ENCODE results near the gene IVD.

IVD gene

DNA sequence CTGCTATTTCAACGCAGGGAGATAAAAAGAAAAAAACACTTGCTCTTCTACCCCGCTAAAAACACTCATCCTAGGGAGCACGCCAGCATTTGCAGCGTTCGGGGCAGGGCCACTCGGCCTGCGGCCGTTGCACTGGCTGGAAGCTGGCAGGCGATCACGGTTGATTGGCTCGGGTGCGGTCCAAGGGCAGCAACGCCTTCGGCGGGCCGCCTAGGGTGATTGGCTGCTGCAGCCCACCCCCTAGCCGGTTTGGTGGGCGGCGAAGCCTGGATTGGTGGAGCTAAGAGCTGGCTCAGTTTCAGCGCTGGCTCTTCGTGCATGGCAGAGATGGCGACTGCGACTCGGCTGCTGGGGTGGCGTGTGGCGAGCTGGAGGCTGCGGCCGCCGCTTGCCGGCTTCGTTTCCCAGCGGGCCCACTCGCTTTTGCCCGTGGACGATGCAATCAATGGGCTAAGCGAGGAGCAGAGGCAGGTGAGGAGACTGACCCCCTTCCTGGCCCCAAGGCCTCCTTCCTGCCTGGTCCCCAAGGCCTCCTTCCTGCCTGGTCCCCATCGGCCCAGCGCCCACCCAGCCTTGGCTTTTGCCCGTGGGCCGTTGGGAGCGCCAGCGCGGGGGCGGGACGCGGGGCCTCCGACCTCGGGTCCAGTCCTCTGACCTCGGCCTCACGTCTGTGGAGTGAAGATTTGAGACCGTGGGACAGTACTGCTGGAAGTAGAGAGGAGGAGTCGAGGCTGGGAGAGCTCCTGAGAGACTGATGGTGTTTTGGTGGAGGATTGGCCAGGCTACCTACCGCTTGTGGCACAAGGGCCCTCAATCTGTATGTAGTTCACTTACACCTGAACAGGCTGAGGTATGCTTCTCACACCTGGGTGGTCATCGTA is at the start of gene IVD:
Gene IVD (plus strand): TSS at position 295 of the 881 bp plus-strand sequence. CDS start 33 bp downstream, at position 328.
- DNase-seq (ENCODE audit: low read depth in 2 of 2): peak; percentile 76 to 80

DNA sequence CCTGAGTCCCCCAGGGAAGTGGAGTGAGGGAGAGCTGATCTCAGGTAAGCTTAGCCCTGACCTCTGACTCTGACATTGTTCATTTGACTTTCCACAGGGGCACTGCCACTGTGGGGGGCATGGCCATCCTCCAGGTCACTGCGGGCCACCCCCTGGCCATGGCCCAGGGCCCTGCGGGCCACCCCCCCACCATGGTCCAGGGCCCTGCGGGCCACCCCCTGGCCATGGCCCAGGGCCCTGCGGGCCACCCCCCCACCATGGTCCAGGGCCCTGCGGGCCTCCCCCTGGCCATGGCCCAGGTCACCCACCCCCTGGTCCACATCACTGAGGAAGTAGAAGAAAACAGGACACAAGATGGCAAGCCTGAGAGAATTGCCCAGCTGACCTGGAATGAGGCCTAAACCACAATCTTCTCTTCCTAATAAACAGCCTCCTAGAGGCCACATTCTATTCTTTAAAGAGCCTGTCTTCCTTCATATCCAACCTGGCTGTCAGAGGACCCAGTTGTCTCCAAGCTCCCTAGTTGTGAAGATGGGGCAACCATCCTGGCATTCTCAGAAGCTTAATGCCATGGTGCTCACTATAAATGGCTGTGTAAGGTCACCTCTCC is 49.5 kb upstream of the IVD start:
- DNase-seq (ENCODE audit: low read depth in 2 of 2): no peak

- no peak for DNase-seq (ENCODE audit: low read depth in 2 of 2)
These were observed 48.3 kb upstream of the IVD start for GRCh38 chr15:40357246-40357645.

DNA sequence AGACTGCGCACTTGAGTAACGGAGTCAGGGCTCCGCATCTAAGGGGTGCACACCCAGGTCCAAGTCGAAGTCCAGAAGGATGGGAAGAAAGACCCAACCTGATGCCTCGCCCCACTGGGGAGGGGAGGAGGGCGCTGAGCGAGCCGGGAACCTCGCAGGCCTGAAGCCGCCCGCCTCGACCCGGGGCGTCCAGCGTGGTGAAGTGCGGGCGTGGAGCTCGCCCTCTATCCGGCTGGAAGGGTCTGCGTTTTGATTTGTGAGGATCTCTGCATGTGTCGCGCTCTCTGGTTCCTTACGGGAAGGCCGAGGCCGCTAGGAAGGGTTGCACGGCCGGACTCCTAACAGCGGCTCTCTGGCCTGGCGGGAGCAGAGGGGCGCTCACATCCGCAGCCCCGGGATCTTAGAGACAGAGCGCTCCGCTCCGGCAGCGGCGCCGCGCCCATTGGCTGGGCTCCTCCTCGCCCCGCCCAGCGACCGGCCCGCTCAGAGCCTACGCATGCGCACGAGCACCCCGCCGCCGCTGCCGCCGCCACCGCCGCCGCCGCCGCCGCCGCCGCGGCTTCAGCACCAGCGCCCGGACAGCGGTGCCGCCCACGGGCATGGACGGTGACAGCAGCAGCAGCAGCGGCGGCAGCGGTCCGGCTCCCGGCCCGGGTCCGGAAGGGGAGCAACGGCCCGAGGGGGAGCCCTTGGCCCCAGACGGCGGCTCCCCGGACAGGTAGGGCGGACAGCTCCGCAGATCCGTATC is 47.7 kb upstream of the IVD start, which contains the start of gene DISP2:
Gene DISP2 (plus strand): TSS at position 497 of the 748 bp plus-strand sequence. CDS start 103 bp downstream, at position 600.
- no peak for DNase-seq (ENCODE audit: low read depth in 2 of 2)

DNA sequence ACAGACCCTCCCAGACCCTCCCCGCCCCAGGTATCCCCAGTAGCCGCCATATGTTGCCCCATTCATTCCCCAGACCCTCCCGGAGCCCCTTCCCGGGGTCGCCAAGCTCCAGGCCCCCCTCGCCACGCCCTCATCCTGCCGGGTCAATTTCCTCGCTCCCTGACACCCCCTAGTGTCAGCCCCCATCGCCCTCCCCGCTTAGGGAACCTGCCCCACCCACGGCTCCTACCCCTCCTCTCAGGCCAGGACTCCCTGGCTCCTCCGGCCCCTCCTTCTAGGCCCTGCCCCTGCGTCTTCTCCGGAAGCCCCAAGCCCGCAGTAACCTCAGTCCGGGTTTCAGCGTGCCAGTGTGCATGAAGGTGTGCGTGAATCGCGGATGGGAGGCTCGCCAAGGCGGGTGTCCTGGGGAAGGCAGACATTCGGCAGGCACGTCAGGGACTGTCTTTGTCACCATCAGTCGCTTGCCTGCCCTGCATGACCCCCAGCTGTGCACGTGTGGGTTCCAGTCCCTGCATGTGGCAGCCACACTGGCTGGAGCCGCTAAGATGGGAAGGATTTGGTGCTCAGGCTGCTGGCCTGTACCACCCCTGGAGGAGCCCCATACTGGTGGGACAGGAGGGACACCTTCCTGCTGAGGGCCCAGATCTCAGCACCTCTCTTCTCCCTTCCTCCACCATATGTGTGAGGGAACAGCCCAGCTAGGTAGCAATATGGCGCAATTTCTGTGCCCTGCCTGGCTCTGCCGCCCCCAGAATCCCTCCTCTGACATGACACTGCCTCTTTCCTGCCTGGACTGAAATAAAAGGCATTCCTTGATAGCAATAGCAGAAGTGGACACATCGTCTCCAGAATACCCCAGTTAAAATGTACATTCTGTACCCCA is 46.9 kb upstream of the IVD start:
- DNase-seq (ENCODE audit: low read depth in 2 of 2): no peak

DNA sequence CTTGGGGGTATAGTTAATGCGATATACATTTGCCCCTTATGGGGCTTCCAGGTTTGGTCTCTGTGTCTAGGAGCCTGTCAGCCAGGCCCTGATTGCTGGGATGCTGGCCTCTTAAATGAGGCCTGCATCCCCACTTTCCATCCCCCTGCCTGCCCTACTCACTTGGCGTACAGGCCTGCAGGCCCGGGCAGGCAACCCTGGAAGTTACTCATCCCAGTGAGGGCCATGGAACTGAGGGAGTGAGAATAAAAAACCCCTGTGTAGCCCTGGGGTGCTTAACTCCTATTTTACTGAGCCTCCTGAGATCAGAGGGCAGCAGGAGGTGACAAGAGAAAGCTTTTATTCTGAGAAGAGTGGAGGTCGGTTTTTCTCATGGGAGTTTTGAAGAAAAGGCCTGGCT is 45.6 kb upstream of the IVD start:
- DNase-seq (ENCODE audit: low read depth in 2 of 2): no peak

DNA sequence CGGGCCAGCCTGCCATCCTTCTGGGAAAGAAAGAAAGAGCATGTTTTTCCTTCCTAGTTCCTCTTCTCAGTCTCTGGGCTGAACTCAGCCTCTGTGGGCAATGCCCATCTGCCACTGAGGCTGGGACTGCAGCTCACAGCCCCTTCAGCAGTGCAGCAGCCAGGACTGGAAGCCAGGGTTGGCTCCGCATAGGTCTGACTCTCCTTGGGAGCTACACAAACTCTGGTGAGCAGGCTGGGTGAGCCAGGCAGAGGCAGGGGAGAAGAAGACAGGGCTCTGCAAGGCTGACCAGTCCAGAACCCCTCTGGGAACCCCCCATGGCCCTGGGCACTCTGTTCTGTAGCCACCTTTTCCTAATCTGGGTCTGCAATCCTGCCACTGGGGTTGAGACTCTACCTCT is 44.0 kb upstream of the IVD start:
- DNase-seq (ENCODE audit: low read depth in 2 of 2): no peak

- no peak for DNase-seq (ENCODE audit: low read depth in 2 of 2)
These were observed 42.0 kb upstream of the IVD start for GRCh38 chr15:40363611-40364010.

DNA sequence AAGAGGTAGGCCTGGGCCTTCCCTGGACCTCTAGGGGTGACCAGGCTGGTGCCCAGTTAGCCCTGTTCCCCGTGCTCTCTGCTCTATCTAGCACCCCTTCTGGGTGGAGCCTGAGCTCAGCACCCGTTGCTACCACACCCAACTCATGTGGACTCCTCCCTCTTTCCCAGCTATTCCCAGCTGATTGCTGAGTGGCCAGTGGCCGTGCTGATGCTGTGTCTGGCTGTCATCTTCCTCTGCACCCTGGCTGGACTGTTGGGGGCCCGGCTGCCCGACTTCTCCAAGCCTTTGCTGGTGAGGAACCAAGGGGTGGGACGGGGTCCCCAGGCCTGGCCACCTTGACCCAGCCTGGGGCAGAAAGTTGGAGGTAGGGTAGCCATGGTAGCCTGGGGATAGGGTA is 41.3 kb upstream of the IVD start:
- no peak for DNase-seq (ENCODE audit: low read depth in 2 of 2)

GRCh38 chr15:40365016-40365415 is 40.6 kb upstream of the IVD start:
- no peak for DNase-seq (ENCODE audit: low read depth in 2 of 2)

- DNase-seq (ENCODE audit: low read depth in 2 of 2): no peak
These were observed 39.8 kb upstream of the IVD start for GRCh38 chr15:40365624-40366456.

DNA sequence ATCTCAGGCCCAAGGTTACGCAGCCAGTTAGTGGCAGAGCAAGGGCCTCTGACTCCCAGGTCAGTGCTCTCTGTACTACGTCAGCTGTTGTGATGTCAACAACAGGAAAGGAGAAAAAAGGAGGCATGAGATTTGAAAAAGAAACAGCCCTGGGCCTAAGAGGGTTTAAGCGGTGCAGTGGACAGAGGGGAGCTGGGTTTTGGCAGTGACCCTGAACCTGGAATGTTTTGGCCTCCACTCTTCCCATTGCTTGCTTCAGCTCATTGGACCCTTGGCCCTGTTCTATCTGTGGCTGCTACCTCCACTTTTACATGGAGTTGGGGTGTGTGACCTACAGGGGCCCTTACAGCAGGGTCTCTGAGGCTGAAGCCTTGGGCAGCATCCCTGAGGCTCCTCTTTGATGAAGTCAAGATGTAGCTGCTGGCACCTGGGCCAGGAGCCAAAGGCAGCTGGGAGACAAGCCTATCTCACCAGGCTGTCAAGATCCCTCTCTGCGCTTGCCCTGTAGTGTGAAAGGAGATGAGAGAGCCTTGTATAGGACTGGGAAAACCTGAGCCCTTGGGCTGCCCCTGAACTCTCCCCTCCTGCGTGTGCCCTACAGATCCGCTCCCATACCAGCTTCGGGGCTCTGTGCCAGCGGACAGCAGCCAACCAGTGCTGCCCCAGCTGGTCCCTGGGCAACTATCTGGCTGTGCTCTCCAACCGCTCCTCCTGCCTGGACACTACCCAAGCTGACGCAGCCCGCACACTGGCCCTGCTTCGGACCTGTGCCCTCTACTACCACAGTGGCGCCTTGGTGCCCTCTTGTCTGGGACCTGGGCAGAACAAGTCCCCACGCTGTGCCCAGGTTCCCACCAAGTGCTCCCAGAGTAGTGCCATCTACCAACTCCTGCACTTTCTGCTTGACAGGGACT is 38.9 kb upstream of the IVD start:
- DNase-seq (ENCODE audit: low read depth in 2 of 2): no peak

DNA sequence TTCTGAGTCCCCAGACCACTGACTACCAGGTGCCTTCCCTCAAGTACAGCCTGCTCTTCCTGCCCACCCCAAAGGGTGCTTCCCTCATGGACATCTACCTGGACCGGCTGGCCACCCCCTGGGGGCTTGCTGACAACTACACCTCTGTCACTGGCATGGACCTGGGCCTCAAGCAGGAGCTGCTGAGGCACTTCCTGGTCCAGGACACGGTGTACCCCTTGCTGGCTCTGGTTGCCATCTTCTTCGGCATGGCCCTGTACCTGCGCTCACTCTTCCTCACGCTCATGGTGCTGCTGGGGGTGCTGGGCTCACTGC is 38.3 kb upstream of the IVD start:
- DNase-seq (ENCODE audit: low read depth in 2 of 2): no peak

- peak in 1 of 2 experiments; percentile 39 for DNase-seq (ENCODE audit: low read depth in 2 of 2)
These were observed 37.6 kb upstream of the IVD start for GRCh38 chr15:40367686-40368611.

GRCh38 chr15:40368719-40369473 is 36.7 kb upstream of the IVD start:
- no peak for DNase-seq (ENCODE audit: low read depth in 2 of 2)

DNA sequence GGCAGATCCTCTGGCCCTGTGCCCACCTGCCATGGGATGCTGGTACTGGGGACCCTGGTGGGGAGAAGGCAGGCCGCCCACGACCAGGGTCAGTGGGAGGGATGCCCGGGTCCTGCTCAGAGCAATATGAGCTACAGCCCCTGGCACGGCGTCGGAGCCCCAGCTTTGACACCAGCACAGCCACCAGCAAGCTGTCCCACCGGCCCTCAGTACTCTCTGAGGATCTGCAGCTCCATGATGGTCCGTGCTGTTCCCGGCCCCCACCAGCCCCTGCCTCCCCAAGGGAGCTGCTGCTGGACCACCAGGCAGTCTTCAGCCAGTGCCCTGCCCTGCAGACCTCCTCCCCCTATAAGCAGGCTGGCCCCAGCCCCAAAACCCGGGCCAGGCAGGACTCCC is 36.1 kb upstream of the IVD start:
- DNase-seq (ENCODE audit: low read depth in 2 of 2): no peak

- DNase-seq (ENCODE audit: low read depth in 2 of 2): no peak
These were observed 35.6 kb upstream of the IVD start for GRCh38 chr15:40369971-40370370.

- no peak for DNase-seq (ENCODE audit: low read depth in 2 of 2)
These were observed 32.6 kb upstream of the IVD start for GRCh38 chr15:40372981-40373380.

Measured in fibroblast of skin of left biceps (primary cell).